HL-60 (cell line): ENCODE measurements around the gene RAB26.

ENCODE experiments used
- DNase-seq, 2 experiments: peaks; one replicate each; pipeline ENCODE4 v3.0.0-alpha.2; 2010 to 2020; ENCODE audit warnings: low read depth in 1 of 2, low spot score in 1 of 2
- H3K27ac ChIP-seq: fragments of 250-450 bp; sonication (Bioruptor Pico); replicated peaks from 2 replicates; pipeline ENCODE4 v1.5.1; 2020; ENCODE audit warnings: mild to moderate bottlenecking, moderate library complexity
- H3K27me3 ChIP-seq: fragments of 250-450 bp; sonication (Bioruptor Pico); 2 replicates; pipeline ENCODE4 v1.5.1; 2021; ENCODE audit warnings: mild to moderate bottlenecking, moderate library complexity; ENCODE audit not compliant: insufficient read depth, poor library complexity, severe bottlenecking
- H3K4me3 ChIP-seq: replicated peaks from 2 replicates; pipeline ENCODE4 v1.5.1; 2011; ENCODE audit warnings: mild to moderate bottlenecking, control low read depth, low read length; ENCODE audit not compliant: insufficient read depth
- GABPA ChIP-seq: IDR thresholded peaks from 2 replicates; pipeline ENCODE4 v1.6.1; 2012; ENCODE audit warnings: low read depth
- POLR2AphosphoS5 ChIP-seq: IDR thresholded peaks from 2 replicates; pipeline ENCODE4 v1.6.1; 2012; ENCODE audit warnings: low read depth
- SPI1 ChIP-seq: IDR thresholded peaks from 2 replicates; pipeline ENCODE4 v1.6.1; 2012; ENCODE audit warnings: low read depth, mild to moderate bottlenecking, borderline replicate concordance
- TF ChIP-seq, protein P1 (sequence below): IDR thresholded peaks from one replicate; pipeline ENCODE4 v1.5.1; 2011; ENCODE audit warnings: low read length, control low read depth, inconsistent platforms; ENCODE audit not compliant: insufficient read depth
- TF ChIP-seq, protein P2 (sequence below): IDR thresholded peaks from 2 replicates; pipeline ENCODE4 v1.6.1; 2012; ENCODE audit warnings: low read depth; ENCODE audit not compliant: insufficient replicate concordance

Gene RAB26

DNA sequence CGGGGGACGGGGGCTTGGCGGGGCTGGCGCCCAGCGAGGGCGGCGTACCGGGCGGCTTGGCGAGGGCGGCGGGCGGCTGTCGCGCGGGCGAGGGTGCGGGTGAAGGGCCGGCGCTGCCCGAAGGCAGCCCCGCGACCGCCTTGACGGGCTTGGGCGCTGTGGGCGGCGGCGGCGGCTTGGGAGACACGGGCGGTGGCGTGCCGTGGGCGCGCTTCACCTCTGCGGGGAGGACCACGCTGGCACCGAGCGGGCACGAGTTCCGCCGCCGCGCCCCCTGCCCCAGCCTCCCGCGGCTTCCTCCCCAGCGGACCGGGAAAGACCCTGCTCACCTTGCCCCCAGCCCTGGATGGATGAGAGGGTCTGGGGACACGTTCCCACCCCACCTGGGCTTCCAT is 30.7 kb downstream of the RAB26 start:
- TF ChIP-seq, protein P1, sequence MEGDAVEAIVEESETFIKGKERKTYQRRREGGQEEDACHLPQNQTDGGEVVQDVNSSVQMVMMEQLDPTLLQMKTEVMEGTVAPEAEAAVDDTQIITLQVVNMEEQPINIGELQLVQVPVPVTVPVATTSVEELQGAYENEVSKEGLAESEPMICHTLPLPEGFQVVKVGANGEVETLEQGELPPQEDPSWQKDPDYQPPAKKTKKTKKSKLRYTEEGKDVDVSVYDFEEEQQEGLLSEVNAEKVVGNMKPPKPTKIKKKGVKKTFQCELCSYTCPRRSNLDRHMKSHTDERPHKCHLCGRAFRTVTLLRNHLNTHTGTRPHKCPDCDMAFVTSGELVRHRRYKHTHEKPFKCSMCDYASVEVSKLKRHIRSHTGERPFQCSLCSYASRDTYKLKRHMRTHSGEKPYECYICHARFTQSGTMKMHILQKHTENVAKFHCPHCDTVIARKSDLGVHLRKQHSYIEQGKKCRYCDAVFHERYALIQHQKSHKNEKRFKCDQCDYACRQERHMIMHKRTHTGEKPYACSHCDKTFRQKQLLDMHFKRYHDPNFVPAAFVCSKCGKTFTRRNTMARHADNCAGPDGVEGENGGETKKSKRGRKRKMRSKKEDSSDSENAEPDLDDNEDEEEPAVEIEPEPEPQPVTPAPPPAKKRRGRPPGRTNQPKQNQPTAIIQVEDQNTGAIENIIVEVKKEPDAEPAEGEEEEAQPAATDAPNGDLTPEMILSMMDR, result no peak
- TF ChIP-seq SPI1 (no peak), GABPA (no peak), POLR2AphosphoS5 (no peak)
- TF ChIP-seq, protein P2, sequence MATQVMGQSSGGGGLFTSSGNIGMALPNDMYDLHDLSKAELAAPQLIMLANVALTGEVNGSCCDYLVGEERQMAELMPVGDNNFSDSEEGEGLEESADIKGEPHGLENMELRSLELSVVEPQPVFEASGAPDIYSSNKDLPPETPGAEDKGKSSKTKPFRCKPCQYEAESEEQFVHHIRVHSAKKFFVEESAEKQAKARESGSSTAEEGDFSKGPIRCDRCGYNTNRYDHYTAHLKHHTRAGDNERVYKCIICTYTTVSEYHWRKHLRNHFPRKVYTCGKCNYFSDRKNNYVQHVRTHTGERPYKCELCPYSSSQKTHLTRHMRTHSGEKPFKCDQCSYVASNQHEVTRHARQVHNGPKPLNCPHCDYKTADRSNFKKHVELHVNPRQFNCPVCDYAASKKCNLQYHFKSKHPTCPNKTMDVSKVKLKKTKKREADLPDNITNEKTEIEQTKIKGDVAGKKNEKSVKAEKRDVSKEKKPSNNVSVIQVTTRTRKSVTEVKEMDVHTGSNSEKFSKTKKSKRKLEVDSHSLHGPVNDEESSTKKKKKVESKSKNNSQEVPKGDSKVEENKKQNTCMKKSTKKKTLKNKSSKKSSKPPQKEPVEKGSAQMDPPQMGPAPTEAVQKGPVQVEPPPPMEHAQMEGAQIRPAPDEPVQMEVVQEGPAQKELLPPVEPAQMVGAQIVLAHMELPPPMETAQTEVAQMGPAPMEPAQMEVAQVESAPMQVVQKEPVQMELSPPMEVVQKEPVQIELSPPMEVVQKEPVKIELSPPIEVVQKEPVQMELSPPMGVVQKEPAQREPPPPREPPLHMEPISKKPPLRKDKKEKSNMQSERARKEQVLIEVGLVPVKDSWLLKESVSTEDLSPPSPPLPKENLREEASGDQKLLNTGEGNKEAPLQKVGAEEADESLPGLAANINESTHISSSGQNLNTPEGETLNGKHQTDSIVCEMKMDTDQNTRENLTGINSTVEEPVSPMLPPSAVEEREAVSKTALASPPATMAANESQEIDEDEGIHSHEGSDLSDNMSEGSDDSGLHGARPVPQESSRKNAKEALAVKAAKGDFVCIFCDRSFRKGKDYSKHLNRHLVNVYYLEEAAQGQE, result no peak
- DNase-seq, result no peak
- Histone ChIP-seq H3K27ac (no peak overlapping the region), H3K27me3 (no peaks in the 10 kb centered on the region), H3K4me3 (no peak overlapping the region)

DNA sequence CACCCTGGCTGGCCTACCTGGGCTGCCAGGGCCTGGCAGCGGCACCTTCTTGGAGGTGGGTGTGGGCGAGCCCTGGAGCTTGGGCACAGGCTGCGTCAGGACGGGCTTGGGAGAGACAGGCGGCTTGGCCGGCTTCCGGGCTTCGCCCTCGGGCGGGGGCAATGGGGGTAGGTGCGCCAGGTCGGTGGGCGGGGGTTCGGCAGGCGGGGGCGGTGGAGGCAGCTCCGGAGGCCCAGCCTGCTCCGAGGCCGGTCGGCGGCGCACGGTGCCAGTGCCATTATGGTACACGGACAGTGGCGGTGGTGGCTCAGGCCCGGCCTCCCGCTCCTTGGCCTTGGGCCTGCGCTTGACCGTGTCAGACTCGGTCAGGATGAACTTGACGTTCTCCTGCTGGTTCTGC is 31.2 kb downstream of the RAB26 start:
- TF ChIP-seq, protein P1, result no peak
- TF ChIP-seq, protein P2, result no peak
- no peak for TF ChIP-seq SPI1
- no peak for TF ChIP-seq GABPA
- no peak for TF ChIP-seq POLR2AphosphoS5
- Histone ChIP-seq H3K4me3 (no peak overlapping the region), H3K27me3 (no peaks in the 10 kb centered on the region), H3K27ac (no peak overlapping the region)
- DNase-seq, result no peak

DNA sequence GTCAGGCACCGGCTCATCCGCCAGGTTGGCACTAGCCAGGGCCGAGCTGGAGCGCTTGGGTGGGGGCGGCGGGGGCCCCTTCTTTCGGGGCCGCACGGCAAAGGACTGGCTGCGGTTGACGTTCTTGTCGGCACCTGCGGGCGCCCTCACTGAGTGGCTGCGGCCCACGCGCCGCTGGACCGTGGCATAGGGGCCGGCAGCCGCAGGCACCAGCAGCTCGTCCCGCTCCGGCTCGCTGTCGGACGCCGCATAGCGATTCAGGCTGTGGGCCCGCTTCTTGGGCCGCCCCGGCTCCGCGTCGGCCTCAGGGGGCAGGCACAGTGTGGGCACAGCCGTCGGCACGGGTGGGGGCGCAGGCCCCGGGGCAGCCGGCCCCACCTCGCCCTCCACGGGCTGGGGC is 32.0 kb downstream of the RAB26 start:
- TF ChIP-seq SPI1 (no peak), GABPA (no peak), POLR2AphosphoS5 (no peak)
- TF ChIP-seq, protein P2, result no peak
- TF ChIP-seq, protein P1, result no peak
- no peak overlapping the region for H3K27ac ChIP-seq
- H3K27me3 ChIP-seq, result peaks cover 3% of the 10 kb centered on the region
- no peak for DNase-seq
- no peak overlapping the region for H3K4me3 ChIP-seq
